ENCODE results near the gene ZNF747.

ZNF747 gene

DNA sequence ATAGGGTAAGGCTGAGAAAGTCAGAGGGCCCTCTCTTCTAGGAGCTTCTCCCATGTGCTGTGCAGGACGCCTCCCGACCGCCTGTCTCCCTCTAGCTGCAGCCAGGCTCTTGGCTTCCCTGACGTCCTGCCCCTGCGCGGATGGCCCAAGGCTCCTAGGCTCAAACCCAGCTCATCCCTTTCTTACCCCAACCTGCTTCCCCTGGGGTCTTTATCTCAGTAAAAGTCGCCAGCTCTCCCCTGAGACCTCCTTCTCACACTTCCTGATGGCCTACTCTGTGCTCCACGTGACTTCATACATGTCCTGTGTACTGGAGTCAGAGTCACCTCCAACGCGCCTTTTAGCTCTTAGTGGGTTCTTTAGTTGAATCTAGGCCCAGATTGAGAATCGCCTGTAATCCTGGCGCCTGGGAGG is 1.1 kb upstream of the ZNF747 start:
- peak overlapping the region; percentile 87 for H3K9ac ChIP-seq
- no peaks in the 10 kb centered on the region for H3K9me3 ChIP-seq (ENCODE audit: control insufficient read depth, low read length)
- peak overlapping the region; percentile 73 for H3K4me3 ChIP-seq (ENCODE audit: low read depth, low read length)
- H3K79me2 ChIP-seq = peaks cover 12% of the 10 kb centered on the region
- no peaks in the 10 kb centered on the region for H3K36me3 ChIP-seq (ENCODE audit: control insufficient read depth, insufficient read depth, low read length)
- peak overlapping the region; percentile 76 for H3K4me2 ChIP-seq (ENCODE audit: low read length)
- no peaks in the 10 kb centered on the region for H3K27me3 ChIP-seq (ENCODE audit: control insufficient read depth, insufficient read depth, low read length)
- H3K4me1 ChIP-seq = peaks cover 11% of the 10 kb centered on the region
- TF ChIP-seq, protein P1, sequence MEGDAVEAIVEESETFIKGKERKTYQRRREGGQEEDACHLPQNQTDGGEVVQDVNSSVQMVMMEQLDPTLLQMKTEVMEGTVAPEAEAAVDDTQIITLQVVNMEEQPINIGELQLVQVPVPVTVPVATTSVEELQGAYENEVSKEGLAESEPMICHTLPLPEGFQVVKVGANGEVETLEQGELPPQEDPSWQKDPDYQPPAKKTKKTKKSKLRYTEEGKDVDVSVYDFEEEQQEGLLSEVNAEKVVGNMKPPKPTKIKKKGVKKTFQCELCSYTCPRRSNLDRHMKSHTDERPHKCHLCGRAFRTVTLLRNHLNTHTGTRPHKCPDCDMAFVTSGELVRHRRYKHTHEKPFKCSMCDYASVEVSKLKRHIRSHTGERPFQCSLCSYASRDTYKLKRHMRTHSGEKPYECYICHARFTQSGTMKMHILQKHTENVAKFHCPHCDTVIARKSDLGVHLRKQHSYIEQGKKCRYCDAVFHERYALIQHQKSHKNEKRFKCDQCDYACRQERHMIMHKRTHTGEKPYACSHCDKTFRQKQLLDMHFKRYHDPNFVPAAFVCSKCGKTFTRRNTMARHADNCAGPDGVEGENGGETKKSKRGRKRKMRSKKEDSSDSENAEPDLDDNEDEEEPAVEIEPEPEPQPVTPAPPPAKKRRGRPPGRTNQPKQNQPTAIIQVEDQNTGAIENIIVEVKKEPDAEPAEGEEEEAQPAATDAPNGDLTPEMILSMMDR (IDR thresholded peaks at IDR 0.05) = peak; percentile 61
- H3K27ac ChIP-seq = peak overlapping the region; percentile 94
- H2AFZ ChIP-seq = peak overlapping the region; percentile 96

DNA sequence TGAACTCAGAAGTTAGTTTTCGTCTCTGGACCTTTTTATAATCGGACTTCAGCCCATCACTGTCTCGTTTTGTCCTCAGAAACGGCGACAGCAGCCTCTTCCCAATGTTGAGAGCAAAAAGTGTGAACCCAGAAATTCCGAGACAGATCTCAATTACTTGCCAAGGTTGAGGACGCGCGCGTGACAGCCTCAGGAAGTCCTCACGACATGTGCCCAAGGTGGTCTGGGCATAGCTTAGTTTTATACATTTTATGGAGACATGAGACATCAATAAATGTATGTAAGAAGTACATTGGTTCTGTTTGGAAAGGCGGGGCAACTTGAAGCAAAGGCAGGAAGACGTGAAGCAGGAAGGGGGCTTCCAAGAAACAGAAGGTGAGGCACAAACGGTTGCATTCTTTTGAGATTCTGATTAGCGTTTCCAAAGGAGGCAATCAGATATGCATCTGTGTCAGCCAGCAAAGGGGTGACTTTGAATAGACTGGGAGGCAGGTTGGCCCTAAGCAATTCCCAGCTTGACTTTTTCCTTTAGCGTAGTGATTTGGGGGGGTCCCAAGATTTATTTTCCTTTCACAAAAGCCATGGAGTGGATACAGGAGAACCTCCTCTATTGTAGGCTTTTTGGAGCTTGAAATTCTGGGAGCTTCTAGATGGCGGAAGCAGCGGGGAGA is 583 bp upstream of the ZNF747 start:
- Histone ChIP-seq H3K79me2 (peaks cover 12% of the 10 kb centered on the region), H3K27me3 (ENCODE audit: control insufficient read depth, insufficient read depth, low read length) (no peaks in the 10 kb centered on the region), H3K9me3 (ENCODE audit: control insufficient read depth, low read length) (no peaks in the 10 kb centered on the region), H3K4me2 (ENCODE audit: low read length) (peak overlapping the region; percentile 76), H3K27ac (peak overlapping the region; percentile 94), H2AFZ (peak overlapping the region; percentile 96), H3K9ac (peak overlapping the region; percentile 87), H3K4me1 (peaks cover 11% of the 10 kb centered on the region), H3K36me3 (ENCODE audit: control insufficient read depth, insufficient read depth, low read length) (no peaks in the 10 kb centered on the region), H3K4me3 (ENCODE audit: low read depth, low read length) (peak overlapping the region; percentile 73)
- TF ChIP-seq, protein P1 (IDR thresholded peaks at IDR 0.05) = no peak

DNA sequence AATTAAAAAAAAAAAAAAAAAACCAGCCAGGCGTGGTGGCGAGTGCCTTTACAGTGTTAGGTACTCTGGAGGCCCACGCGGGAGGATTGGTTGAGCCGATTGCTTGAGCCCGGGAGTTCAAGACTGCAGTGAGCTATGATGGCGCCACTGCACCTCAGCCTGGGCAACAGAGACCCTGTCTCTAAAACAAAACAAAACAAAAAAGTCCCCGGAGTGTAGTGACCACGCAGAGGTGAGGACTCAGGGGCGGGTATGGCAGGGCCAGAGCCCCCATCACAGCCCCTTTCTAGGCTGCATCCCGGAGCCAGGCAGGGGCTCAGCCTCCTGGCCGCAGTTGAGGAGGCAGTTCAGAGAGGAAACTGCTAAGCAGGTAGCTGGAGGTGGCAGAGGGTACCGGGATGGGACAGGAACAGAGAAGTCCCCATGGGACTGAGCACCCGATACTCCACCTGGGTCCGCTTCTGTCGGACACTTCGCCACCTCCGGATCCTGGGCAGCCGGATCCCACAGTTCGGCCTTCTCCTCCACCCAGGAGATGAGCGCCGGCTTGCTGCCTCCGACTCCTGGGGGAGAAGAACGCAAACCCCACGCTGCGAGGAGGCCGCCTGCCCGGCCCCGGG is 800 bp downstream of the ZNF747 start:
- Histone ChIP-seq H3K4me1 (peaks cover 11% of the 10 kb centered on the region), H3K4me3 (ENCODE audit: low read depth, low read length) (peak overlapping the region; percentile 73), H3K36me3 (ENCODE audit: control insufficient read depth, insufficient read depth, low read length) (no peaks in the 10 kb centered on the region), H3K4me2 (ENCODE audit: low read length) (peak overlapping the region; percentile 76), H3K79me2 (peaks cover 12% of the 10 kb centered on the region), H2AFZ (peak overlapping the region; percentile 96), H3K9me3 (ENCODE audit: control insufficient read depth, low read length) (no peaks in the 10 kb centered on the region), H3K27me3 (ENCODE audit: control insufficient read depth, insufficient read depth, low read length) (no peaks in the 10 kb centered on the region), H3K27ac (peak overlapping the region; percentile 94), H3K9ac (peak overlapping the region; percentile 95)
- TF ChIP-seq, protein P1 (IDR thresholded peaks at IDR 0.05) = no peak

GRCh38 chr16:30533146-30533522 is 1.5 kb downstream of the ZNF747 start:
- no peaks in the 10 kb centered on the region for H3K9me3 ChIP-seq (ENCODE audit: control insufficient read depth, low read length)
- no peak overlapping the region for H3K4me3 ChIP-seq (ENCODE audit: low read depth, low read length)
- TF ChIP-seq, protein P1 (IDR thresholded peaks at IDR 0.05) = no peak
- H2AFZ ChIP-seq = no peak overlapping the region
- no peak overlapping the region for H3K9ac ChIP-seq
- H3K36me3 ChIP-seq (ENCODE audit: control insufficient read depth, insufficient read depth, low read length) = no peaks in the 10 kb centered on the region
- no peaks in the 10 kb centered on the region for H3K27me3 ChIP-seq (ENCODE audit: control insufficient read depth, insufficient read depth, low read length)
- H3K4me2 ChIP-seq (ENCODE audit: low read length) = no peak overlapping the region
- H3K27ac ChIP-seq = no peak overlapping the region
- peaks cover 12% of the 10 kb centered on the region for H3K4me1 ChIP-seq
- H3K79me2 ChIP-seq = peaks cover 12% of the 10 kb centered on the region
